HL-60/S4 (cell line): ENCODE results near the gene CD59.

Source experiments
- in situ Hi-C: fragments of 300-500 bp; cut with MboI; formaldehyde crosslinking; loops from 2 replicates; pipeline ENCODE4 v1.14.3; 2022; ENCODE audit warnings: low sequenced_read_pairs

The CD59 gene

GRCh38 chr11:33736148-33736812, at the start of gene CD59:
CD59 (minus strand) TSS chr11:33736423; CDS start chr11:33722445, 13,978 bp downstream.
- in situ Hi-C loops: no loop called here

- in situ Hi-C loops: no loop called here
Measured at GRCh38 chr11:33785609-33786008, 49.4 kb upstream of the CD59 start.

- in situ Hi-C loops: no loop called here
Measured at GRCh38 chr11:33779849-33780528, 43.8 kb upstream of the CD59 start.

- in situ Hi-C loops: no loop called here
Measured at GRCh38 chr11:33778675-33779074, 42.5 kb upstream of the CD59 start.

- in situ Hi-C loops: no loop called here
Measured at GRCh38 chr11:33777906-33778305, 41.7 kb upstream of the CD59 start.

- in situ Hi-C loops: no loop called here
Measured at GRCh38 chr11:33775832-33776470, 39.7 kb upstream of the CD59 start.

- in situ Hi-C loops: no loop called here
Measured at GRCh38 chr11:33775467-33775807, 39.2 kb upstream of the CD59 start.

GRCh38 chr11:33774736-33775466, 38.7 kb upstream of the CD59 start:
- in situ Hi-C loops: no loop called here

- in situ Hi-C loops: no loop called here
Measured at GRCh38 chr11:33773987-33774735, 37.9 kb upstream of the CD59 start, which contains the start of gene FBXO3. FBXO3 (minus strand) TSS chr11:33774520; CDS start chr11:33774497, 23 bp downstream.

GRCh38 chr11:33773404-33773986, 37.3 kb upstream of the CD59 start:
- in situ Hi-C loops: no loop called here

GRCh38 chr11:33772870-33773269, 36.6 kb upstream of the CD59 start:
- in situ Hi-C loops: no loop called here

GRCh38 chr11:33772300-33772699, 36.1 kb upstream of the CD59 start:
- in situ Hi-C loops: no loop called here

- in situ Hi-C loops: no loop called here
Measured at GRCh38 chr11:33770236-33770635, 34.0 kb upstream of the CD59 start.

GRCh38 chr11:33769542-33769941, 33.3 kb upstream of the CD59 start:
- in situ Hi-C loops: no loop called here

- in situ Hi-C loops: no loop called here
Measured at GRCh38 chr11:33767624-33768023, 31.4 kb upstream of the CD59 start.

GRCh38 chr11:33766085-33766484, 29.9 kb upstream of the CD59 start:
- in situ Hi-C loops: no loop called here

- in situ Hi-C loops: no loop called here
Measured at GRCh38 chr11:33761471-33761870, 25.2 kb upstream of the CD59 start.

GRCh38 chr11:33753304-33753967, 17.2 kb upstream of the CD59 start:
- in situ Hi-C loops: no loop called here

GRCh38 chr11:33751878-33752277, 15.7 kb upstream of the CD59 start:
- in situ Hi-C loops: no loop called here

GRCh38 chr11:33747979-33748378, 11.8 kb upstream of the CD59 start:
- in situ Hi-C loops: no loop called here
